RWPE1 (cell line): ENCODE data around the gene RRP8.

ENCODE experiments used
- CTCF ChIA-PET: fragments of 350-600 bp; sonication (Branson Sonifier 250); formaldehyde crosslinking; extraction: SDS; loops from one replicate; lab custom pipeline; 2021; lab: Yijun Ruan, JAX
- POLR2A ChIA-PET: fragments of 400-600 bp; formaldehyde crosslinking; extraction: SDS; loops from one replicate; lab custom pipeline; 2020; ENCODE audit warnings: antibody characterized with exemption; ENCODE audit not compliant: low non-redundant PET; lab: Yijun Ruan, JAX
- DNase-seq: peaks from one replicate; pipeline ENCODE4 v3.0.0; 2012; ENCODE audit warnings: low spot score
- H3K27ac ChIP-seq: fragments of 450-650 bp; 2 replicates; pipeline ENCODE4 v1.5.1; 2017
- CTCF ChIP-seq: fragments of 450-650 bp; conservative IDR thresholded peaks from 2 replicates; pipeline ENCODE4 v1.5.1; 2017; ENCODE audit warnings: low read depth, mild to moderate bottlenecking

RRP8 gene

GRCh38 chr11:6596239-6596877 lies 7.1 kb downstream of the RRP8 start:
- CTCF ChIA-PET, result interaction anchor here (0.6 kb wide), 1 partner anchor 28 kb away, joined by 3 read pairs; no protein-coding TSS in a partner anchor

GRCh38 chr11:6594142-6594768 lies 9.2 kb downstream of the RRP8 start:
- no peak for DNase-seq
- ChIA-PET POLR2A (no interaction called here), CTCF (interaction anchor here (0.6 to 0.7 kb wide), 3 partner anchors 28 to 306 kb away, joined by 3 to 6 read pairs (median 3); no protein-coding TSS in a partner anchor)
- H3K27ac ChIP-seq, result no peak overlapping the region
- TF ChIP-seq CTCF, result no peak

More at GRCh38 chr11:6596239-6596877, 7.1 kb downstream of the RRP8 start:
- POLR2A ChIA-PET, result no interaction called here
- no peak for TF ChIP-seq CTCF
- no peak for DNase-seq
- H3K27ac ChIP-seq, result no peak overlapping the region

GRCh38 chr11:6588018-6588417 lies 15.4 kb downstream of the RRP8 start:
- no peak for TF ChIP-seq CTCF

GRCh38 chr11:6587360-6587953 lies 16.0 kb downstream of the RRP8 start:
- H3K27ac ChIP-seq, result no peak overlapping the region
- ChIA-PET POLR2A (no interaction called here), CTCF (interaction anchor here (1.2 kb wide), 1 partner anchor 56 kb away, joined by 4 read pairs; no protein-coding TSS in a partner anchor)
- DNase-seq, result no peak
- no peak for TF ChIP-seq CTCF

More at GRCh38 chr11:6588018-6588417, 15.4 kb downstream of the RRP8 start:
- POLR2A ChIA-PET, result no interaction called here
- DNase-seq, result no peak
- CTCF ChIA-PET, result interaction anchor here (1.2 kb wide), 1 partner anchor 57 kb away, joined by 4 read pairs; no protein-coding TSS in a partner anchor
- no peak overlapping the region for H3K27ac ChIP-seq

GRCh38 chr11:6586434-6587359 lies 16.7 kb downstream of the RRP8 start:
- no peak for TF ChIP-seq CTCF
- CTCF ChIA-PET, result interaction anchor here (1.2 kb wide), 1 partner anchor 56 kb away, joined by 4 read pairs; no protein-coding TSS in a partner anchor
- no peak for DNase-seq
- POLR2A ChIA-PET, result no interaction called here
- H3K27ac ChIP-seq, result no peak overlapping the region

- no peak overlapping the region for H3K27ac ChIP-seq
- CTCF ChIA-PET, result interaction anchor here (0.6 kb wide), 1 partner anchor 279 kb away, joined by 3 read pairs; no protein-coding TSS in a partner anchor
- POLR2A ChIA-PET, result no interaction called here
- no peak for TF ChIP-seq CTCF
- no peak for DNase-seq
Measured at GRCh38 chr11:6584528-6584927, 18.9 kb downstream of the RRP8 start.
